A673 (cell line): Measurements from ENCODE around the gene ABHD16B. TPM values are rescaled to one million over a fixed set of nuclear protein-coding genes. Genes with fewer than 3 reads are reported as not detected.
A peak's percentile ranks its signal among the peaks of the same experiment; 100 is the strongest.

Experiments used
- BruUV-seq: library from RNA; stranded (reverse); fragments of 400-500 nt; replicated peaks from 2 replicates; lab custom pipeline; 2021; lab: Mats Ljungman, UMichigan
- CTCF ChIA-PET: fragments of 300-600 bp; sonication (Branson Sonifier 250); formaldehyde crosslinking; loops from one replicate; lab custom pipeline; 2022; ENCODE audit warnings: antibody characterized with exemption; lab: Charles Lee
- POLR2A ChIA-PET: fragments of 300-600 bp; sonication (Branson Sonifier 250); formaldehyde crosslinking; loops from one replicate; lab custom pipeline; 2022; ENCODE audit warnings: antibody characterized with exemption; ENCODE audit not compliant: low non-redundant PET; lab: Charles Lee
- DNase-seq: peaks from one replicate; pipeline ENCODE4 v3.0.0-alpha.2; 2015; ENCODE audit warnings: low spot score
- H3K27ac ChIP-seq: fragments of 200-600 bp; sonication (generic); 2 replicates; pipeline ENCODE4 v1.5.1; 2016; ENCODE audit warnings: mixed run types, low read depth, mild to moderate bottlenecking, mixed read lengths, antibody characterized with exemption, low read length; ENCODE audit not compliant: poor library complexity, severe bottlenecking
- H3K27me3 ChIP-seq: fragments of 200-600 bp; sonication (generic); replicated peaks from 2 replicates; pipeline ENCODE4 v1.6.1; 2017; ENCODE audit warnings: mixed run types, low read depth, mild to moderate bottlenecking, mixed read lengths, antibody characterized with exemption, low read length; ENCODE audit not compliant: insufficient read depth, poor library complexity
- H3K36me3 ChIP-seq: fragments of 200-600 bp; sonication (generic); 2 replicates; pipeline ENCODE4 v1.6.1; 2016; ENCODE audit warnings: mixed run types, mild to moderate bottlenecking, mixed read lengths, antibody characterized with exemption, low read length; ENCODE audit not compliant: insufficient read depth, poor library complexity, severe bottlenecking
- H3K4me1 ChIP-seq: fragments of 200-600 bp; sonication (generic); 2 replicates; pipeline ENCODE4 v1.6.1; 2017; ENCODE audit warnings: mixed run types, mild to moderate bottlenecking, mixed read lengths, antibody characterized with exemption, low read length; ENCODE audit not compliant: insufficient read depth, poor library complexity, severe bottlenecking
- H3K4me3 ChIP-seq: fragments of 200-600 bp; sonication (generic); 2 replicates; pipeline ENCODE4 v1.5.1; 2016; ENCODE audit warnings: low read depth, mixed run types, mild to moderate bottlenecking, mixed read lengths, low read length; ENCODE audit not compliant: poor library complexity, severe bottlenecking
- H3K9me3 ChIP-seq: fragments of 200-600 bp; sonication (generic); 2 replicates; pipeline ENCODE4 v1.6.1; 2016; ENCODE audit warnings: mixed run types, low read depth, mild to moderate bottlenecking, mixed read lengths, antibody characterized with exemption, low read length; ENCODE audit not compliant: poor library complexity, severe bottlenecking
- EZH2 ChIP-seq: fragments of 200-600 bp; sonication (generic); IDR thresholded peaks from 2 replicates; pipeline ENCODE4 v1.6.1; 2017; ENCODE audit warnings: borderline replicate concordance, low read depth, mild to moderate bottlenecking, mixed read lengths, antibody characterized with exemption, low read length; ENCODE audit not compliant: poor library complexity, severe bottlenecking
- intact Hi-C: fragments of 100-400 bp; cut with micrococcal nuclease; formaldehyde crosslinking; loops from one replicate; pipeline ENCODE4 v1.10.0; 2022; ENCODE audit not compliant: unreplicated experiment
- total RNA-seq: library from RNA; stranded (reverse); gene quantifications from 2 replicates; pipeline ENCODE4 v1.2.3, GENCODE V29; 2021
- TF ChIP-seq, protein P1 (sequence below): fragments of 300-800, 200-600 bp; sonication (generic); conservative IDR thresholded peaks from 2 replicates; pipeline ENCODE4 v1.5.1; 2017; ENCODE audit warnings: low read depth, mild to moderate bottlenecking, antibody characterized with exemption, low read length, moderate library complexity, mixed read lengths

Gene ABHD16B
- total RNA-seq, 1 experiment from 2014 or later = not detected

- ChIA-PET POLR2A (interaction anchor here (0.7 kb wide), 1 partner anchor 256 kb away, joined by 5 read pairs; no protein-coding TSS in a partner anchor), CTCF (interaction anchor here (0.6 kb wide), 1 partner anchor 14 kb away, joined by 5 read pairs; no protein-coding TSS in a partner anchor)
- H3K36me3 ChIP-seq = no peaks in the 10 kb centered on the region
- intact Hi-C loops = no loop called here
- H3K27me3 ChIP-seq = peaks cover 4% of the 10 kb centered on the region
- H3K27ac ChIP-seq = no peak overlapping the region
- H3K9me3 ChIP-seq = no peaks in the 10 kb centered on the region
- DNase-seq = peak; percentile 65
- no peak for TF ChIP-seq EZH2
- TF ChIP-seq, protein P1, sequence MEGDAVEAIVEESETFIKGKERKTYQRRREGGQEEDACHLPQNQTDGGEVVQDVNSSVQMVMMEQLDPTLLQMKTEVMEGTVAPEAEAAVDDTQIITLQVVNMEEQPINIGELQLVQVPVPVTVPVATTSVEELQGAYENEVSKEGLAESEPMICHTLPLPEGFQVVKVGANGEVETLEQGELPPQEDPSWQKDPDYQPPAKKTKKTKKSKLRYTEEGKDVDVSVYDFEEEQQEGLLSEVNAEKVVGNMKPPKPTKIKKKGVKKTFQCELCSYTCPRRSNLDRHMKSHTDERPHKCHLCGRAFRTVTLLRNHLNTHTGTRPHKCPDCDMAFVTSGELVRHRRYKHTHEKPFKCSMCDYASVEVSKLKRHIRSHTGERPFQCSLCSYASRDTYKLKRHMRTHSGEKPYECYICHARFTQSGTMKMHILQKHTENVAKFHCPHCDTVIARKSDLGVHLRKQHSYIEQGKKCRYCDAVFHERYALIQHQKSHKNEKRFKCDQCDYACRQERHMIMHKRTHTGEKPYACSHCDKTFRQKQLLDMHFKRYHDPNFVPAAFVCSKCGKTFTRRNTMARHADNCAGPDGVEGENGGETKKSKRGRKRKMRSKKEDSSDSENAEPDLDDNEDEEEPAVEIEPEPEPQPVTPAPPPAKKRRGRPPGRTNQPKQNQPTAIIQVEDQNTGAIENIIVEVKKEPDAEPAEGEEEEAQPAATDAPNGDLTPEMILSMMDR = peak; percentile 63
- H3K4me3 ChIP-seq = peak overlapping the region; percentile 30
- BruUV-seq = no TSS peak
- no peaks in the 10 kb centered on the region for H3K4me1 ChIP-seq
Observed at GRCh38 chr20:63819224-63819921, 41.9 kb upstream of the ABHD16B start.

DNA sequence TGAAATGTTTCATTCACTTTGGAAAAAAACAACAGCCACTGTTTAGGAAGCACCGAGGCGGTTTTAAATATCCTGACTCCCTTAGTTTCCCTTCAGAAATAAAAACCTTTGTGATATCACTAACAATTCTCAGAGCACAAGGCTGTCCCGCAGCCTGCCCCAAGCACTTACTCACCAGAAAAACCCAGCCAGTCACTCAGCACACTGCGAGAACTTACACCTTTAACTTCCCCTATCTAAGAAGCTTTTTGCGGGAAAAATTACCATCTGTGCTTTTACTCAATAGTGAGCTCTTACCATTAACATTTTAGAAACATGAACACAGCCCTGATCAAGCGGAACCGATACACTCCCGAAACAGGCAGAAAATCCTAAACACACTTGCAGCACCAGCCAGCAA is 39.5 kb upstream of the ABHD16B start:
- no peak for DNase-seq
- Histone ChIP-seq H3K4me3 (no peak overlapping the region), H3K27ac (no peak overlapping the region), H3K36me3 (no peaks in the 10 kb centered on the region), H3K9me3 (no peaks in the 10 kb centered on the region), H3K4me1 (no peaks in the 10 kb centered on the region), H3K27me3 (peaks cover 4% of the 10 kb centered on the region)
- TF ChIP-seq EZH2 = no peak
- TF ChIP-seq, protein P1 = no peak
- no TSS peak for BruUV-seq
- intact Hi-C loops = no loop called here
- ChIA-PET POLR2A (no interaction called here), CTCF (no interaction called here)

GRCh38 chr20:63822276-63822696 is 39.0 kb upstream of the ABHD16B start:
- H3K27ac ChIP-seq = no peak overlapping the region
- CTCF ChIA-PET = no interaction called here

More at GRCh38 chr20:63822276-63822696, 39.0 kb upstream of the ABHD16B start:
- Histone ChIP-seq H3K4me1 (no peaks in the 10 kb centered on the region), H3K9me3 (no peaks in the 10 kb centered on the region), H3K27me3 (peaks cover 4% of the 10 kb centered on the region), H3K36me3 (no peaks in the 10 kb centered on the region), H3K4me3 (no peak overlapping the region)
- intact Hi-C loops = no loop called here
- DNase-seq = no peak
- no peak for TF ChIP-seq EZH2
- TF ChIP-seq, protein P1 = no peak
- BruUV-seq = no TSS peak
- POLR2A ChIA-PET = no interaction called here
